Glutamatergic neuron (in vitro differentiated cells): ENCODE measurements around the gene GNG7. TPM values are rescaled to one million over a fixed set of nuclear protein-coding genes. Genes with fewer than 3 reads are reported as not detected.

ENCODE experiments used
- DNase-seq: peaks from one replicate; pipeline ENCODE4 v3.0.0; 2022
- H3K27ac Mint-ChIP-seq: one replicate; pipeline ENCODE4 v1.8.0; 2020; ENCODE audit warnings: mild to moderate bottlenecking, mixed read lengths, inconsistent platforms; ENCODE audit not compliant: unreplicated experiment
- H3K27me3 Mint-ChIP-seq: one replicate; pipeline ENCODE4 v1.8.0; 2020; ENCODE audit warnings: mild to moderate bottlenecking, moderate library complexity, mixed read lengths, inconsistent platforms; ENCODE audit not compliant: unreplicated experiment
- H3K36me3 Mint-ChIP-seq: one replicate; pipeline ENCODE4 v1.8.0; 2020; ENCODE audit warnings: mild to moderate bottlenecking, mixed read lengths, inconsistent platforms; ENCODE audit not compliant: unreplicated experiment
- H3K4me1 Mint-ChIP-seq: one replicate; pipeline ENCODE4 v1.8.0; 2020; ENCODE audit warnings: mild to moderate bottlenecking, low read depth, mixed read lengths, inconsistent platforms; ENCODE audit not compliant: unreplicated experiment
- H3K4me3 Mint-ChIP-seq: one replicate; pipeline ENCODE4 v1.8.0; 2020; ENCODE audit warnings: mild to moderate bottlenecking, mixed read lengths, inconsistent platforms; ENCODE audit not compliant: unreplicated experiment
- H3K9me3 Mint-ChIP-seq: one replicate; pipeline ENCODE4 v1.8.0; 2020; ENCODE audit warnings: mild to moderate bottlenecking, moderate library complexity, mixed read lengths, inconsistent platforms; ENCODE audit not compliant: unreplicated experiment
- total RNA-seq: library from RNA; stranded (reverse); fragmentation: NEBNext Ultra II Directional; extraction: Animal tissue kit (Norgen Biotek cat#: 25700); gene quantifications from one replicate; pipeline ENCODE4 v1.2.1, GENCODE V29; 2021; ENCODE audit not compliant: unreplicated experiment
- TF ChIP-seq, protein P1 (sequence below): fragments of 200-600 bp; sonication (generic); IDR thresholded peaks from one replicate; pipeline ENCODE4 v1.5.0; 2021; ENCODE audit not compliant: partially characterized antibody, unreplicated experiment

GNG7 gene
- total RNA-seq, 1 donor from 2014 or later = 8.0 TPM

DNA sequence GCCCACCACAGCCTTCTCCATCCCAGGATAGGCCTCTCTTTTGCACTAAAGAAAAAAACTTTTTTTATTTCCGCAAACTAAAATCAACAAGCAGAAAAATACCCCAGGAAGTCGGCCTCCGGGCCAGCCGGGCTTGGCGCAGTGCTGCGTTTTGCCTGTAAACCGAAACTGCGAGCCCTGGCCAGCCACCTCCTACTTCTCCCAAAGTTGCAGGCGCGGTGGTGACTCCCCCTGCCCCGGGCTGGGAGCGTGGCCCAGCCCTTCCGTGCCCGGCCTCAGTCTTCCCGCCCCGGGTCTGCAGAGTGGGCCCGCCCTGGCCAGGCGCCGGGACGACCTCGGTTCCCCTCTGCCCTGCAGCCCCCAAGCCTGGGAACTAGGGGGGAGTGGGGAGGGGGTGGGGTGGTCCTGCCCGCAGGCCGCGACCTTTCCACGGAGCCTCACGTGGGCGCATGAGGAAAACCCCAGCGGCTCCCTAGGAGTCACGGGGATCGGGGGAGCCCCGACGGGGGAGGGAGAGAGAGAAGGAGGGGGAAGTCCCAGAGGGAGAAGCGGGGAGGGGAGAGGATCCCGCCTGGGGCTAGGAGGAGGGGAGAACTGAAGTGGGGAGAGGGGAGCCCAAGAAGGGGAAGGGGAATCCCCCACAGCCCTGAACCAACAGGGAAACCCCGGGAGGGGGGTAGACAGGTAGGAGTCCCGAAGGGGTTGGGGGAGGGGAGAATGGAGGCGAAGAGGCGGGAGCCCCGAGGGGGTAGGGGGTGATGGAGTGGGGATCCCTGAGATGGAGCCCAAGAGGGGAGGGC is 223.5 kb downstream of the GNG7 start:
- peaks cover 3% of the 10 kb centered on the region for H3K4me1 Mint-ChIP-seq
- DNase-seq = no peak
- H3K36me3 Mint-ChIP-seq = peaks cover 4% of the 10 kb centered on the region
- peaks cover 1% of the 10 kb centered on the region for H3K9me3 Mint-ChIP-seq
- H3K4me3 Mint-ChIP-seq = no peak overlapping the region
- no peak overlapping the region for H3K27ac Mint-ChIP-seq
- H3K27me3 Mint-ChIP-seq = peaks cover 25% of the 10 kb centered on the region
- TF ChIP-seq, protein P1, sequence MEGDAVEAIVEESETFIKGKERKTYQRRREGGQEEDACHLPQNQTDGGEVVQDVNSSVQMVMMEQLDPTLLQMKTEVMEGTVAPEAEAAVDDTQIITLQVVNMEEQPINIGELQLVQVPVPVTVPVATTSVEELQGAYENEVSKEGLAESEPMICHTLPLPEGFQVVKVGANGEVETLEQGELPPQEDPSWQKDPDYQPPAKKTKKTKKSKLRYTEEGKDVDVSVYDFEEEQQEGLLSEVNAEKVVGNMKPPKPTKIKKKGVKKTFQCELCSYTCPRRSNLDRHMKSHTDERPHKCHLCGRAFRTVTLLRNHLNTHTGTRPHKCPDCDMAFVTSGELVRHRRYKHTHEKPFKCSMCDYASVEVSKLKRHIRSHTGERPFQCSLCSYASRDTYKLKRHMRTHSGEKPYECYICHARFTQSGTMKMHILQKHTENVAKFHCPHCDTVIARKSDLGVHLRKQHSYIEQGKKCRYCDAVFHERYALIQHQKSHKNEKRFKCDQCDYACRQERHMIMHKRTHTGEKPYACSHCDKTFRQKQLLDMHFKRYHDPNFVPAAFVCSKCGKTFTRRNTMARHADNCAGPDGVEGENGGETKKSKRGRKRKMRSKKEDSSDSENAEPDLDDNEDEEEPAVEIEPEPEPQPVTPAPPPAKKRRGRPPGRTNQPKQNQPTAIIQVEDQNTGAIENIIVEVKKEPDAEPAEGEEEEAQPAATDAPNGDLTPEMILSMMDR = no peak

DNA sequence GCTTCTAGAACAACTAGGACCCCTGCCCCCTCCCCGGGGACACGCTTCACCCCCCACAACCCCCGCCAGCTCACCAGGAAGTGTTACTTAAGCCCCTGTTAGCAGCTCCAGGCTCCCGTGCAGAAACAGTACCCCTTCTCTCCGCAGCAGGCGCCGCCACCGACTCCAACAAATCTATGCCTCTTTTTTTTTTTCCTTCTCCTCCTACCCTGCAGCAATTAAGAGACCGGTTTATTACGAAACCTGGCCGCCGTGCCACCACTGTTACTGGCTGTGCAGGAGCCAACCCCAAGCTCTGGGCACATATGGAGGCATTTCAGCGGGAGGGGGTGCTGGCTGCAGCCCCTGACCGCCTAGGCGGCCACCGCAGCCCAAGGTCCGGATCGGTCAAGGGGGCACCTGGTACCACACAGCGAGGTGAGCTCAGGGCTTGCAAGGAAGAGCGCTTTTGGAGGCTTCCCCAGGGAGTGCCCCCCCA is 224.2 kb downstream of the GNG7 start:
- Mint-ChIP-seq H3K9me3 (peaks cover 1% of the 10 kb centered on the region), H3K4me1 (peaks cover 3% of the 10 kb centered on the region), H3K4me3 (peak overlapping the region; percentile 63), H3K27me3 (peaks cover 25% of the 10 kb centered on the region), H3K36me3 (no peaks in the 10 kb centered on the region), H3K27ac (no peak overlapping the region)
- TF ChIP-seq, protein P1 = no peak
- peak; percentile 55 for DNase-seq

DNA sequence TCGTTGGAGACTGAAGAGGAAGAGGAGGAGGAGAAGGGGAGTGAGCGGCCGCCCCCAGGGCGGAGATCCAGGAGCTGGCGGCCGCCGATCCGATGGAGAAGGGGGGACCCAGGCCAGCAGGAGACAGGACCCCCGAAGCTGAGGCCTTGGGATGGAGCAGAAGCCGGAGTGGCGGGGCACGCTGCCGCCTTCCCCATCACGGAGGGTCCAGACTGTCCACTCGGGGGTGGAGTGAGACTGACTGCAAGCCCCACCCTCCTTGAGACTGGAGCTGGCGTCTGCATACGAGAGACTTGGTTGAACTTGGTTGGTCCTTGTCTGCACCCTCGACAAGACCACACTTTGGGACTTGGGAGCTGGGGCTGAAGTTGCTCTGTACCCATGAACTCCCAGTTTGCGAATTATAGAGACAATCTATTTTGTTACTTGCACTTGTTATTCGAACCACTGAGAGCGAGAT is 224.7 kb downstream of the GNG7 start:
- Mint-ChIP-seq H3K4me3 (peak overlapping the region; percentile 63), H3K27me3 (peaks cover 27% of the 10 kb centered on the region), H3K36me3 (no peaks in the 10 kb centered on the region), H3K27ac (no peak overlapping the region), H3K9me3 (peaks cover 1% of the 10 kb centered on the region), H3K4me1 (peaks cover 3% of the 10 kb centered on the region)
- DNase-seq = no peak
- TF ChIP-seq, protein P1 = no peak

DNA sequence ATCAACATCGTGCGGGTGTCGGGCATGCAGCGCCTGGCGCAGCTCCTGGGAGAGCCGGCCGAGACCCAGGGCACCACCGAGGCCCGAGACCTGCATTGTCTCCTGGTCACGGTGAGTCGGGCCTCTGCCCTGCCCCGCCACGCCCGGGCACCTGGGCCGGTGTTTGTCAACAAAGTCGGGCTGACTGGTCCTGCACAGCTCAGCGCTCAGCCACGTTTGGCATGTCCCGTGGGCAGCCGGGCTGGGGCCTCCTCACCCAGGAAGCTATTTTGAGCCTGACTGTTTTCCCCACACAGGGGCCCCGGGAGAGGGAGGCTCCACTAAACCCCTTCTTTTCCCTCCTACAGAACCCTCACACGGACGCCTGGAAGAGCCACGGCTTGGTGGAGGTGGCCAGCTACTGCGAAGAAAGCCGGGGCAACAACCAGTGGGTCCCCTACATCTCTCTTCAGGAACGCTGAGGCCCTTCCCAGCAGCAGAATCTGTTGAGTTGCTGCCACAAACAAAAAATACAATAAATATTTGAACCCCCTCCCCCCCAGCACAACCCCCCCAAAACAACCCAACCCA is 225.3 kb downstream of the GNG7 start:
- Mint-ChIP-seq H3K9me3 (peaks cover 1% of the 10 kb centered on the region), H3K4me3 (peak overlapping the region; percentile 88), H3K36me3 (no peaks in the 10 kb centered on the region), H3K4me1 (peaks cover 3% of the 10 kb centered on the region), H3K27ac (no peak overlapping the region), H3K27me3 (peaks cover 26% of the 10 kb centered on the region)
- DNase-seq = no peak
- TF ChIP-seq, protein P1 = no peak
